GM12878 (cell line): ENCODE data around the gene FGF1. TPM values are rescaled to one million over a fixed set of nuclear protein-coding genes. Genes with fewer than 3 reads are reported as not detected.

Experiments used
- ATAC-seq: fragments of 200-7000 bp; cut with Tn5 transposase; 3 replicates; pipeline ENCODE4 v1.9.1; 2020; ENCODE audit warnings: mild to moderate bottlenecking, moderate library complexity
- BruUV-seq: library from RNA; stranded (reverse); fragments of 400-500 nt; replicated peaks from 2 replicates; lab custom pipeline; 2021; lab: Mats Ljungman, UMichigan
- CTCF ChIA-PET: fragments of 300-600 bp; sonication (Branson Sonifier 250); formaldehyde crosslinking; extraction: SDS; loops from one replicate; lab custom pipeline; 2021; ENCODE audit warnings: inconsistent platforms; lab: Yijun Ruan, JAX
- POLR2A ChIA-PET: fragments of 350-600 bp; formaldehyde crosslinking; extraction: SDS; loops from one replicate; lab custom pipeline; 2021; ENCODE audit warnings: inconsistent platforms; lab: Charles Lee
- RAD21 ChIA-PET: fragments of 300-600 bp; sonication (Branson Sonifier 250); formaldehyde crosslinking; loops from one replicate; lab custom pipeline; 2023; ENCODE audit warnings: antibody characterized with exemption; ENCODE audit not compliant: unreplicated experiment; lab: Charles Lee
- SMC1A ChIA-PET: fragments of 300-600 bp; sonication (Branson Sonifier 250); formaldehyde crosslinking; loops from one replicate; lab custom pipeline; 2023; ENCODE audit not compliant: unreplicated experiment, uncharacterized antibody; lab: Charles Lee
- DNase-seq: peaks from one replicate; pipeline ENCODE4 v3.0.0-alpha.2; 2011; ENCODE audit warnings: low read depth, low spot score
- FAIRE-seq: peaks from 3 replicates; lab custom pipeline; 2011; peaks lifted over from hg19 to GRCh38; lab: Jason Lieb, UNC
- H2AFZ ChIP-seq: 2 replicates; pipeline ENCODE4 v1.6.0; 2011; ENCODE audit warnings: low read depth, low read length, control low read depth; ENCODE audit not compliant: control insufficient read depth
- H3K27ac ChIP-seq: 2 replicates; pipeline ENCODE4 v1.5.1; 2011; ENCODE audit warnings: control low read depth; ENCODE audit not compliant: control insufficient read depth, insufficient read depth
- H3K27me3 ChIP-seq, 2 experiments: replicated peaks in 1 of 2; 2 replicates each; pipeline versions ENCODE4 v1.6.0 to v1.6.1; 2011; ENCODE audit warnings: low read length in 1 of 2; ENCODE audit not compliant: control insufficient read depth in 2 of 2, insufficient read depth in 2 of 2
- H3K36me3 ChIP-seq, 2 experiments: 2 replicates each; pipeline ENCODE4 v1.5.1; 2011; ENCODE audit warnings: low read length in 1 of 2; ENCODE audit not compliant: control insufficient read depth in 2 of 2, insufficient read depth in 2 of 2
- H3K4me1 ChIP-seq: 2 replicates; pipeline ENCODE4 v1.6.1; 2011; ENCODE audit warnings: mild to moderate bottlenecking, low read length, moderate library complexity, mixed read lengths; ENCODE audit not compliant: control insufficient read depth, insufficient read depth
- H3K4me2 ChIP-seq: 2 replicates; pipeline ENCODE4 v1.6.0; 2011; ENCODE audit warnings: control low read depth; ENCODE audit not compliant: control insufficient read depth, insufficient read depth
- H3K4me3 ChIP-seq: fragments of 200-600 bp; sonication (generic); 2 replicates; pipeline ENCODE4 v1.5.1; 2016
- H3K79me2 ChIP-seq: 2 replicates; pipeline ENCODE4 v1.6.0; 2011; ENCODE audit warnings: low read length; ENCODE audit not compliant: control insufficient read depth, insufficient read depth
- H3K9ac ChIP-seq: 2 replicates; pipeline ENCODE4 v1.8.0; 2011; ENCODE audit warnings: low read length, control low read depth, mixed read lengths; ENCODE audit not compliant: control insufficient read depth, insufficient read depth
- H3K9me3 ChIP-seq: replicated peaks from 3 replicates; pipeline ENCODE4 v1.5.1; 2011; ENCODE audit warnings: mild to moderate bottlenecking, low read length; ENCODE audit not compliant: control insufficient read depth, insufficient read depth
- H4K20me1 ChIP-seq: 2 replicates; pipeline ENCODE4 v1.6.0; 2011; ENCODE audit not compliant: control insufficient read depth, insufficient read depth
- CREB1 ChIP-seq: IDR thresholded peaks from 2 replicates; pipeline ENCODE4 v1.6.1; 2012; ENCODE audit warnings: low read depth, mild to moderate bottlenecking, inconsistent platforms
- NFIC ChIP-seq: IDR thresholded peaks from 2 replicates; pipeline ENCODE4 v1.6.1; 2012; ENCODE audit warnings: low read depth, mild to moderate bottlenecking, inconsistent platforms, low read length, moderate library complexity
- POLR2AphosphoS5 ChIP-seq: IDR thresholded peaks from 2 replicates; pipeline ENCODE4 v1.6.1; 2011; ENCODE audit warnings: mild to moderate bottlenecking, low read length, inconsistent platforms
- SMAD5 ChIP-seq: IDR thresholded peaks from 2 replicates; pipeline ENCODE4 v1.6.1; 2016; ENCODE audit warnings: antibody characterized with exemption, low read depth
- WGBS: methylation state at CpG from one replicate; pipeline ENCODE4 v1.1.6; 2016; ENCODE audit warnings: low lambda C conversion rate; ENCODE audit not compliant: insufficient replicate concordance, insufficient coverage; ENCODE audit errors: missing lambda C conversion rate; 5-methylcytosine and 5-hydroxymethylcytosine counted together
- in situ Hi-C: fragments of 300-500 bp; cut with MboI; formaldehyde crosslinking; loops from 9 replicates; pipeline ENCODE4 v1.14.3; 2018; ENCODE audit warnings: mixed read lengths
- intact Hi-C: fragments of 100-400 bp; cut with micrococcal nuclease; formaldehyde crosslinking; loops from one replicate; pipeline ENCODE4 v1.14.2; 2022; ENCODE audit not compliant: unreplicated experiment
- polyA plus RNA-seq, 11 experiments: library from polyadenylated mRNA; depleted of rRNA in 4 of 11; unstranded in 6 of 11; stranded (reverse) in 5 of 11; fragments of >200 nt; fragmentation: Nextera tagmentation in 4 of 11; fragmentation: Illumina TruSeq in 1 of 11; extraction: Ambion mirVana in 4 of 11; extraction: Trizol in 1 of 11; gene quantifications; 1 replicate in 1 of 11; 2 replicates in 10 of 11; pipeline versions ENCODE4 v1.2.1 to v1.2.3, GENCODE V29; 2011 to 2016; ENCODE audit warnings: inconsistent platforms in 2 of 11, missing spikeins in 2 of 11, low read depth in 1 of 11
- total RNA-seq, 4 experiments: library from RNA; depleted of rRNA in 3 of 4; stranded (reverse); fragments of >200 nt in 3 of 4; fragmentation: Illumina TruSeq in 1 of 4; extraction: Trizol in 1 of 4; gene quantifications; 2 replicates each; pipeline versions ENCODE4 v1.2.1 to v1.2.3, GENCODE V29; 2013 to 2021
- TF ChIP-seq, protein P1 (sequence below): fragments of 450-650 bp; formaldehyde crosslinking; IDR thresholded peaks from 2 replicates; pipeline ENCODE4 v1.4.0; 2020; ENCODE audit warnings: mild to moderate bottlenecking, moderate library complexity

Gene FGF1
- total and polyA plus RNA-seq, 10 of the 15 experiments (the other 5 are each of a cell fraction or from before 2014, with no cell fraction given), result not detected

- Histone ChIP-seq H3K4me3 (no peak overlapping the region), H3K9ac (no peak overlapping the region), H3K9me3 (no peaks in the 10 kb centered on the region), H3K4me2 (no peak overlapping the region), H2AFZ (no peak overlapping the region), H4K20me1 (no peaks in the 10 kb centered on the region), H3K27me3 (peaks cover 0 to 2% of the 10 kb centered on the region in 2 experiments; a peak in 2 of 4 replicates), H3K4me1 (no peaks in the 10 kb centered on the region), H3K36me3 (no peaks in the 10 kb centered on the region), H3K27ac (no peak overlapping the region), H3K79me2 (no peaks in the 10 kb centered on the region)
- intact Hi-C loops (no loop called here), in situ Hi-C loops (no loop called here)
- SMC1A ChIA-PET, result interaction anchor here (0.6 to 0.7 kb wide), 2 partner anchors 16 to 48 kb away, joined by 3 read pairs; no protein-coding TSS in a partner anchor
- ATAC-seq, result no peak
- WGBS, result 39% methylated on average over 3 of the region's 3 CpGs
- RAD21 ChIA-PET, result interaction anchor here (0.5 kb wide), 1 partner anchor 528 kb away, joined by 3 read pairs; no protein-coding TSS in a partner anchor
- CTCF ChIA-PET, result interaction anchor here (1.0 to 1.2 kb wide), 3 partner anchors 16 to 42 kb away, joined by 3 to 6 read pairs (median 3); no protein-coding TSS in a partner anchor
- POLR2A ChIA-PET, result no interaction called here
- no peak for FAIRE-seq
- BruUV-seq, result no TSS peak
- TF ChIP-seq SMAD5 (no peak), CREB1 (no peak), POLR2AphosphoS5 (no peak), NFIC (no peak)
- TF ChIP-seq, protein P1, sequence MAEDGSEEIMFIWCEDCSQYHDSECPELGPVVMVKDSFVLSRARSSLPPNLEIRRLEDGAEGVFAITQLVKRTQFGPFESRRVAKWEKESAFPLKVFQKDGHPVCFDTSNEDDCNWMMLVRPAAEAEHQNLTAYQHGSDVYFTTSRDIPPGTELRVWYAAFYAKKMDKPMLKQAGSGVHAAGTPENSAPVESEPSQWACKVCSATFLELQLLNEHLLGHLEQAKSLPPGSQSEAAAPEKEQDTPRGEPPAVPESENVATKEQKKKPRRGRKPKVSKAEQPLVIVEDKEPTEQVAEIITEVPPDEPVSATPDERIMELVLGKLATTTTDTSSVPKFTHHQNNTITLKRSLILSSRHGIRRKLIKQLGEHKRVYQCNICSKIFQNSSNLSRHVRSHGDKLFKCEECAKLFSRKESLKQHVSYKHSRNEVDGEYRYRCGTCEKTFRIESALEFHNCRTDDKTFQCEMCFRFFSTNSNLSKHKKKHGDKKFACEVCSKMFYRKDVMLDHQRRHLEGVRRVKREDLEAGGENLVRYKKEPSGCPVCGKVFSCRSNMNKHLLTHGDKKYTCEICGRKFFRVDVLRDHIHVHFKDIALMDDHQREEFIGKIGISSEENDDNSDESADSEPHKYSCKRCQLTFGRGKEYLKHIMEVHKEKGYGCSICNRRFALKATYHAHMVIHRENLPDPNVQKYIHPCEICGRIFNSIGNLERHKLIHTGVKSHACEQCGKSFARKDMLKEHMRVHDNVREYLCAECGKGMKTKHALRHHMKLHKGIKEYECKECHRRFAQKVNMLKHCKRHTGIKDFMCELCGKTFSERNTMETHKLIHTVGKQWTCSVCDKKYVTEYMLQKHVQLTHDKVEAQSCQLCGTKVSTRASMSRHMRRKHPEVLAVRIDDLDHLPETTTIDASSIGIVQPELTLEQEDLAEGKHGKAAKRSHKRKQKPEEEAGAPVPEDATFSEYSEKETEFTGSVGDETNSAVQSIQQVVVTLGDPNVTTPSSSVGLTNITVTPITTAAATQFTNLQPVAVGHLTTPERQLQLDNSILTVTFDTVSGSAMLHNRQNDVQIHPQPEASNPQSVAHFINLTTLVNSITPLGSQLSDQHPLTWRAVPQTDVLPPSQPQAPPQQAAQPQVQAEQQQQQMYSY (CRISPR knock-in tag), result no peak
- DNase-seq, result no peak
These were observed 14.6 kb downstream of the FGF1 start for GRCh38 chr5:142671266-142671665.
